H1 (cell line): ENCODE measurements around the gene LDLRAD4. TPM values are rescaled to one million over a fixed set of nuclear protein-coding genes. Genes with fewer than 3 reads are reported as not detected.

Source experiments
- ATF3 ChIP-seq: IDR thresholded peaks from 2 replicates; pipeline ENCODE4 v1.6.1; 2011; ENCODE audit warnings: low read depth, mild to moderate bottlenecking, low read length; ENCODE audit not compliant: insufficient read depth
- SAP30 ChIP-seq: fragments of 300-600 bp; sonication (generic); IDR thresholded peaks from 2 replicates; pipeline ENCODE4 v1.7.1; 2012; ENCODE audit warnings: low read length, moderate library complexity, mild to moderate bottlenecking, inconsistent platforms; ENCODE audit not compliant: insufficient read depth, insufficient replicate concordance
- SRF ChIP-seq: IDR thresholded peaks from 2 replicates; pipeline ENCODE4 v1.6.1; 2011; ENCODE audit warnings: mild to moderate bottlenecking, low read depth, low read length, moderate library complexity
- polyA plus RNA-seq, 7 experiments: library from polyadenylated mRNA; depleted of rRNA in 3 of 7; stranded (reverse) in 5 of 7; unstranded in 2 of 7; fragments of >200 nt in 5 of 7; fragments of 200-250 nt in 2 of 7; gene quantifications; 1 replicate in 5 of 7; 2 replicates in 1 of 7; 4 replicates in 1 of 7; pipeline versions ENCODE4 v1.2.1 to v1.2.3, GENCODE V29; 2011 to 2013; ENCODE audit warnings: missing spikeins in 2 of 7, mixed read lengths in 2 of 7
- total RNA-seq: library from RNA; stranded (reverse); fragmentation: NEBNext Ultra II Directional; extraction: Animal tissue kit (Norgen Biotek cat#: 25700); gene quantifications from 2 replicates; pipeline ENCODE4 v1.2.1, GENCODE V29; 2021

LDLRAD4 gene
- total and polyA plus RNA-seq, 2 of the 8 experiments (the other 6 are each of a cell fraction or from before 2014, with no cell fraction given), result 0.77 to 1.4 TPM

- no peak for TF ChIP-seq ATF3
- TF ChIP-seq SRF, result no peak
- no peak for TF ChIP-seq SAP30
Observed at GRCh38 chr18:13437034-13437433, 218.5 kb downstream of the LDLRAD4 start (continued).
